H9 (cell line): ENCODE results near the gene MAP2. TPM values are rescaled to one million over a fixed set of nuclear protein-coding genes. Genes with fewer than 3 reads are reported as not detected.

Experiments used
- DNase-seq: peaks from one replicate; pipeline ENCODE4 v3.0.0-alpha.2; 2017
- H2AFZ ChIP-seq: one replicate; pipeline ENCODE4 v1.6.1; 2013; ENCODE audit warnings: mild to moderate bottlenecking, low read length, control low read depth, moderate library complexity
- H2AK5ac ChIP-seq: 2 replicates; pipeline ENCODE4 v1.6.1; 2013; ENCODE audit warnings: low read length, control low read depth, mixed read lengths; ENCODE audit not compliant: insufficient read length
- H2BK120ac ChIP-seq: one replicate; pipeline ENCODE4 v1.6.1; 2013; ENCODE audit warnings: low read depth, mild to moderate bottlenecking, low read length, control low read depth, inconsistent platforms; ENCODE audit not compliant: poor library complexity, severe bottlenecking
- H2BK12ac ChIP-seq: 2 replicates; pipeline ENCODE4 v1.6.1; 2013; ENCODE audit warnings: low read length, control low read depth, mixed read lengths, low read depth; ENCODE audit not compliant: insufficient read length
- H2BK15ac ChIP-seq: 2 replicates; pipeline ENCODE4 v1.6.1; 2013; ENCODE audit warnings: low read depth, low read length, control low read depth
- H2BK20ac ChIP-seq: one replicate; pipeline ENCODE4 v1.6.1; 2013; ENCODE audit warnings: low read depth, mild to moderate bottlenecking, low read length, control low read depth, inconsistent platforms; ENCODE audit not compliant: poor library complexity, severe bottlenecking
- H2BK5ac ChIP-seq: 2 replicates; pipeline ENCODE4 v1.6.1; 2013; ENCODE audit warnings: low read length, control low read depth, mixed read lengths; ENCODE audit not compliant: insufficient read length
- H3K14ac ChIP-seq: 2 replicates; pipeline ENCODE4 v1.6.1; 2013; ENCODE audit warnings: low read length, control low read depth; ENCODE audit not compliant: insufficient read depth
- H3K18ac ChIP-seq: 2 replicates; pipeline ENCODE4 v1.6.1; 2013; ENCODE audit warnings: low read depth, mild to moderate bottlenecking, mixed read lengths, low read length, control low read depth; ENCODE audit not compliant: insufficient read length
- H3K23ac ChIP-seq: 2 replicates; pipeline ENCODE4 v1.6.1; 2013; ENCODE audit warnings: low read length, control low read depth, mixed read lengths, low read depth; ENCODE audit not compliant: insufficient read length
- H3K23me2 ChIP-seq: 2 replicates; pipeline ENCODE4 v1.6.1; 2013; ENCODE audit warnings: low read depth, mild to moderate bottlenecking, mixed read lengths, low read length, control low read depth; ENCODE audit not compliant: insufficient read length, poor library complexity, severe bottlenecking
- H3K27ac ChIP-seq: 2 replicates; pipeline ENCODE4 v1.5.1; 2013; ENCODE audit warnings: low read length, control low read depth, mixed read lengths, low read depth; ENCODE audit not compliant: insufficient read length
- H3K27me3 ChIP-seq: 2 replicates; pipeline ENCODE4 v1.6.1; 2013; ENCODE audit warnings: low read length, control low read depth, inconsistent platforms; ENCODE audit not compliant: insufficient read depth
- H3K4ac ChIP-seq: 2 replicates; pipeline ENCODE4 v1.6.1; 2013; ENCODE audit warnings: low read depth, mild to moderate bottlenecking, control low read depth, inconsistent platforms, low read length, moderate library complexity
- H3K4me1 ChIP-seq: 2 replicates; pipeline ENCODE4 v1.6.1; 2013; ENCODE audit warnings: low read length, control low read depth, inconsistent platforms; ENCODE audit not compliant: insufficient read depth
- H3K4me2 ChIP-seq: 2 replicates; pipeline ENCODE4 v1.6.1; 2013; ENCODE audit warnings: low read length, control low read depth, mixed read lengths; ENCODE audit not compliant: insufficient read length, insufficient read depth
- H3K56ac ChIP-seq: 2 replicates; pipeline ENCODE4 v1.6.1; 2013; ENCODE audit warnings: low read depth, mild to moderate bottlenecking, mixed read lengths, low read length, control low read depth; ENCODE audit not compliant: insufficient read length
- H3K79me1 ChIP-seq: 2 replicates; pipeline ENCODE4 v1.6.1; 2013; ENCODE audit warnings: low read depth, mild to moderate bottlenecking, moderate library complexity, low read length, control low read depth, inconsistent platforms; ENCODE audit not compliant: insufficient read depth, poor library complexity, severe bottlenecking
- H3K79me2 ChIP-seq: 2 replicates; pipeline ENCODE4 v1.6.1; 2013; ENCODE audit warnings: low read length, control low read depth, inconsistent platforms; ENCODE audit not compliant: insufficient read depth
- H3K9ac ChIP-seq: 2 replicates; pipeline ENCODE4 v1.6.1; 2013; ENCODE audit warnings: low read length, control low read depth, mixed read lengths; ENCODE audit not compliant: insufficient read length; ENCODE audit errors: extremely low read depth
- H3K9me3 ChIP-seq: one replicate; pipeline ENCODE4 v1.6.1; 2013; ENCODE audit warnings: low read depth, low read length, inconsistent platforms; ENCODE audit not compliant: control insufficient read depth
- H3T11ph ChIP-seq: one replicate; pipeline ENCODE4 v1.6.1; 2013; ENCODE audit warnings: mild to moderate bottlenecking, low read length, control low read depth, inconsistent platforms
- H4K20me1 ChIP-seq: one replicate; pipeline ENCODE4 v1.6.1; 2013; ENCODE audit not compliant: control insufficient read depth, insufficient read length, insufficient read depth
- H4K5ac ChIP-seq: 2 replicates; pipeline ENCODE4 v1.6.1; 2013; ENCODE audit warnings: low read depth, mild to moderate bottlenecking, mixed read lengths, low read length, control low read depth; ENCODE audit not compliant: insufficient read length
- H4K8ac ChIP-seq: replicated peaks from 2 replicates; pipeline ENCODE4 v1.6.1; 2013; ENCODE audit warnings: low read length, control low read depth, mixed read lengths, low read depth; ENCODE audit not compliant: insufficient read length
- H4K91ac ChIP-seq: 2 replicates; pipeline ENCODE4 v1.6.1; 2013; ENCODE audit warnings: low read depth, mild to moderate bottlenecking, moderate library complexity, mixed read lengths, low read length, control low read depth; ENCODE audit not compliant: insufficient read length
- H3K27ac Mint-ChIP-seq, 3 experiments: 2 replicates in 2 of 3; 3 replicates in 1 of 3; pipeline ENCODE4 v1.8.0; 2020 to 2021; ENCODE audit warnings: mixed read lengths in 3 of 3, mild to moderate bottlenecking in 1 of 3, moderate library complexity in 1 of 3
- H3K27me3 Mint-ChIP-seq: 2 replicates; pipeline ENCODE4 v1.8.0; 2021; ENCODE audit warnings: low read depth, mild to moderate bottlenecking, moderate library complexity, mixed read lengths
- H3K36me3 Mint-ChIP-seq, 3 experiments: 2 replicates in 2 of 3; 3 replicates in 1 of 3; pipeline ENCODE4 v1.8.0; 2020 to 2021; ENCODE audit warnings: low read depth in 3 of 3, mixed read lengths in 3 of 3; ENCODE audit not compliant: insufficient read depth in 1 of 3
- H3K4me1 Mint-ChIP-seq, 2 experiments: 2 replicates each; pipeline ENCODE4 v1.8.0; 2020; ENCODE audit warnings: mixed read lengths in 2 of 2
- H3K4me3 Mint-ChIP-seq, 2 experiments: 2 replicates in 1 of 2; 3 replicates in 1 of 2; pipeline ENCODE4 v1.8.0; 2020 to 2021; ENCODE audit warnings: mild to moderate bottlenecking in 2 of 2, mixed read lengths in 2 of 2, moderate library complexity in 1 of 2
- H3K9me3 Mint-ChIP-seq, 2 experiments: 2 replicates in 1 of 2; 3 replicates in 1 of 2; pipeline ENCODE4 v1.8.0; 2020; ENCODE audit warnings: mild to moderate bottlenecking in 2 of 2, mixed read lengths in 2 of 2, moderate library complexity in 1 of 2
- CTCF ChIP-seq: fragments of 200-600 bp; sonication (generic); conservative IDR thresholded peaks from 3 replicates; pipeline ENCODE4 v1.8.0; 2021; ENCODE audit warnings: antibody characterized with exemption, mild to moderate bottlenecking
- WGBS: extraction: QIAGEN DNeasy Blood & Tissue Kit; methylation state at CpG from one replicate; pipeline ENCODE4 v1.1.7; 2013; ENCODE audit warnings: missing lambda C conversion rate, low lambda C conversion rate, mixed read lengths; ENCODE audit not compliant: insufficient read length; ENCODE audit errors: extremely low coverage; 5-methylcytosine and 5-hydroxymethylcytosine counted together
- total RNA-seq: library from RNA; stranded (reverse); gene quantifications from 2 replicates; pipeline ENCODE4 v1.2.1, GENCODE V29; 2021

MAP2 gene
- total RNA-seq, 1 experiment from 2014 or later: 0.87 TPM

GRCh38 chr2:209663139-209663538 is 239.3 kb downstream of the MAP2 start:
- Histone ChIP-seq H2AFZ (no peak overlapping the region), H3K27ac (no peak overlapping the region), H3K79me2 (no peaks in the 10 kb centered on the region), H3K9me3 (no peaks in the 10 kb centered on the region), H3K4ac (no peak overlapping the region), H4K5ac (no peak overlapping the region), H2BK120ac (no peak overlapping the region), H3K27me3 (no peaks in the 10 kb centered on the region), H3K4me2 (no peak overlapping the region), H3T11ph (peak overlapping the region; percentile 59), H3K14ac (no peak overlapping the region), H4K20me1 (no peaks in the 10 kb centered on the region), H3K4me1 (no peaks in the 10 kb centered on the region; the same call in 1 of the 2 replicates), H3K79me1 (no peaks in the 10 kb centered on the region), H3K56ac (no peak overlapping the region), H2BK15ac (no peak overlapping the region), H2AK5ac (no peak overlapping the region), H2BK20ac (no peak overlapping the region), H3K9ac (no peak overlapping the region), H3K23ac (no peak overlapping the region), H2BK5ac (no peak overlapping the region), H3K18ac (no peak overlapping the region), H2BK12ac (no peak overlapping the region), H3K23me2 (no peaks in the 10 kb centered on the region), H4K91ac (no peak overlapping the region), H4K8ac (no peak overlapping the region)
- peaks cover 28 to 31% of the 10 kb centered on the region in 2 experiments for H3K4me1 Mint-ChIP-seq
- H3K4me3 Mint-ChIP-seq: no peak overlapping the region; a peak in 1 of 5 replicates
- peak overlapping the region in 1 of 3 experiments; percentile 28; a peak in 2 of 7 replicates for H3K27ac Mint-ChIP-seq
- DNase-seq: no peak
- TF ChIP-seq CTCF: no peak
- no peaks in the 10 kb centered on the region for H3K27me3 Mint-ChIP-seq
- peaks cover 0 to 4% (median 0%) of the 10 kb centered on the region in 3 experiments; a peak in 2 of 7 replicates for H3K36me3 Mint-ChIP-seq
- H3K9me3 Mint-ChIP-seq: no peaks in the 10 kb centered on the region
- no CpG with 5 or more reads among the region's 5 CpGs for WGBS
